Measurements from ENCODE around the gene TPO. TPM values are rescaled to one million over a fixed set of nuclear protein-coding genes. Genes with fewer than 3 reads are reported as not detected.
"Not testable (repeated sequence)": the region's sequence is repeated elsewhere in the genome, so short reads cannot be mapped to it uniquely, and the experiment has no call there.

The TPO gene
- total RNA-seq, 1 donor from 2014 or later: not detected

DNA sequence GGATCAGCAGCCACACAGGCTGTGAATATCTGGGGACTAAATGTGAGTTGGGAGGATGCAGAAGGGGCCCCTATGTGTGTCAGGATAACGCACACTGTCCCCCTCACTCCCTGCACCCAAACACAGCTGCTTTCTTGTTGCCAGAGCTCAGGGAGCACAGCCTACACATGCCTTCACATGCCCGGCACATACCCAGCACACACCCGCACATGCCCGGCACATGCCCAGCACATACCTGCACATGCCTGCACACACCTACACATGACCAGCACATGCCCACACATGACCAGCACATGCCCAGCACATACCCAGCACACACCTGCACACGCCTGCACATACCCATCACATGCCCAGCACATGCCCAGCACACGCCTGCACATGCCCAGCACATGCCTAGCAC, 75.6 kb downstream of the TPO start:
- Histone ChIP-seq H3K36me3 (ENCODE audit: control insufficient read depth in 3 of 3, insufficient read depth in 3 of 3, low read length in 3 of 3) (no peaks in the 10 kb centered on the region), H3K9me3 (ENCODE audit: control insufficient read depth in 3 of 3, low read length in 3 of 3) (no peaks in the 10 kb centered on the region), H3K27ac (ENCODE audit: low read depth, low read length) (no peak overlapping the region), H3K27me3 (ENCODE audit: control insufficient read depth in 3 of 3, insufficient read depth in 3 of 3, low read length in 3 of 3) (peaks cover 0 to 6% (median 5%) of the 10 kb centered on the region in 3 donors), H3K9ac (ENCODE audit: low read depth in 1 of 3, low read length in 3 of 3) (no peak overlapping the region), H3K4me3 (ENCODE audit: low read length in 3 of 3) (no peak overlapping the region), H3K4me1 (ENCODE audit: control insufficient read depth in 3 of 3, insufficient read depth in 3 of 3, low read length in 3 of 3) (no peaks in the 10 kb centered on the region)

DNA sequence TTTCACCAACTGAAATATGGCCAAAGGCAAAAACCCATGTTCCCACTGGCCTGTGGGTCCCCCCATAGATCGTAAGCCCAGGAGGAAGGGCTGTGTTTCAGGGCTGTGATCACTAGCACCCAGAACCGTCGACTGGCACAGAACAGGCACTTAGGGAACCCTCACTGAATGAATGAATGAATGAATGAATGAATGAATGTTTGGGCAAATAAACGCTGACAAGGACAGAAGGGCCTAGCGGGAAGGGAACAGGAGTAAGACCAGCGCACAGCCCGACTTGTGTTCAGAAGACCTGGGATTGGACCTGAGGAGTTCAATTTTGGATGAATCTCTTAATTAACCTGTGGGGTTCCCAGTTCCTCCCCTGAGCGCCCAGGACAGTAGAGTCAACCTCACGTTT, 76.2 kb downstream of the TPO start:
- Histone ChIP-seq H3K9me3 (ENCODE audit: control insufficient read depth in 3 of 3, low read length in 3 of 3) (no peaks in the 10 kb centered on the region), H3K4me3 (ENCODE audit: low read length in 3 of 3) (no peak overlapping the region), H3K9ac (ENCODE audit: low read depth in 1 of 3, low read length in 3 of 3) (no peak overlapping the region)

GRCh38 chr2:1490381-1490780, 77.1 kb downstream of the TPO start:
- H3K9ac ChIP-seq (ENCODE audit: low read depth in 1 of 3, low read length in 3 of 3); H3K36me3 ChIP-seq (ENCODE audit: control insufficient read depth in 3 of 3, insufficient read depth in 3 of 3, low read length in 3 of 3); H3K4me1 ChIP-seq (ENCODE audit: control insufficient read depth in 3 of 3, insufficient read depth in 3 of 3, low read length in 3 of 3); H3K4me3 ChIP-seq (ENCODE audit: low read length in 3 of 3); H3K27me3 ChIP-seq (ENCODE audit: control insufficient read depth in 3 of 3, insufficient read depth in 3 of 3, low read length in 3 of 3); H3K27ac ChIP-seq (ENCODE audit: low read depth, low read length); H3K9me3 ChIP-seq (ENCODE audit: control insufficient read depth in 3 of 3, low read length in 3 of 3): not testable (repeated sequence)

More for the DNA sequence above, 76.2 kb downstream of the TPO start:
- H3K36me3 ChIP-seq (ENCODE audit: control insufficient read depth in 3 of 3, insufficient read depth in 3 of 3, low read length in 3 of 3): no peaks in the 10 kb centered on the region
- H3K27me3 ChIP-seq (ENCODE audit: control insufficient read depth in 3 of 3, insufficient read depth in 3 of 3, low read length in 3 of 3): peaks cover 0 to 6% (median 5%) of the 10 kb centered on the region in 3 donors
- no peak overlapping the region for H3K27ac ChIP-seq (ENCODE audit: low read depth, low read length)
- no peaks in the 10 kb centered on the region for H3K4me1 ChIP-seq (ENCODE audit: control insufficient read depth in 3 of 3, insufficient read depth in 3 of 3, low read length in 3 of 3)

GRCh38 chr2:1491751-1492150, 78.5 kb downstream of the TPO start:
- no peaks in the 10 kb centered on the region for H3K9me3 ChIP-seq (ENCODE audit: control insufficient read depth in 3 of 3, low read length in 3 of 3)
- H3K9ac ChIP-seq (ENCODE audit: low read depth in 1 of 3, low read length in 3 of 3): no peak overlapping the region
- peaks cover 0 to 12% (median 10%) of the 10 kb centered on the region in 3 donors for H3K27me3 ChIP-seq (ENCODE audit: control insufficient read depth in 3 of 3, insufficient read depth in 3 of 3, low read length in 3 of 3)
- no peaks in the 10 kb centered on the region for H3K36me3 ChIP-seq (ENCODE audit: control insufficient read depth in 3 of 3, insufficient read depth in 3 of 3, low read length in 3 of 3)
- no peaks in the 10 kb centered on the region for H3K4me1 ChIP-seq (ENCODE audit: control insufficient read depth in 3 of 3, insufficient read depth in 3 of 3, low read length in 3 of 3)
- no peak overlapping the region for H3K27ac ChIP-seq (ENCODE audit: low read depth, low read length)
- no peak overlapping the region for H3K4me3 ChIP-seq (ENCODE audit: low read length in 3 of 3)

DNA sequence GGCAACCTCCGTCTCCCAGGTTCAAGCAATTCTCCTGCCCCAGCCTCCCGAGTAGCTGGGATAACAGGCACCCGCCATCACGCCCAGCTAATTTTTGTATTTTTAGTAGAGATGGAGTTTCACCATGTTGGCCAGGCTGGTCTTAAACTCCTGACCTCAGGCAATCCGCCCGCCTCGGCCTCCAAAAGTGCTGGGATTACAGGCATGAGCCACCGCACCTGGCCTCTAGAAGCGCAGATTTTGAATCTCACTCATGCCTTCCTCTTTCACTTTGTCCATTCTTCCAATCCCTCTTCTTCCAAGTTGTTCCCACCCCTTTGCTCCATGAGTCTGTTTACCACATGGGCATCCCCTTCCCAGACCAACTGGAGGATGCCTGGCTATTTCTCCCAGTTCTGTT, 79.0 kb downstream of the TPO start:
- not testable (repeated sequence) for H3K9me3 ChIP-seq (ENCODE audit: control insufficient read depth in 3 of 3, low read length in 3 of 3); H3K9ac ChIP-seq (ENCODE audit: low read depth in 1 of 3, low read length in 3 of 3); H3K36me3 ChIP-seq (ENCODE audit: control insufficient read depth in 3 of 3, insufficient read depth in 3 of 3, low read length in 3 of 3); H3K4me3 ChIP-seq (ENCODE audit: low read length in 3 of 3); H3K27ac ChIP-seq (ENCODE audit: low read depth, low read length); H3K4me1 ChIP-seq (ENCODE audit: control insufficient read depth in 3 of 3, insufficient read depth in 3 of 3, low read length in 3 of 3)
- H3K27me3 ChIP-seq (ENCODE audit: control insufficient read depth in 3 of 3, insufficient read depth in 3 of 3, low read length in 3 of 3): peaks cover 0 to 12% (median 10%) of the 10 kb centered on the region in 3 donors

DNA sequence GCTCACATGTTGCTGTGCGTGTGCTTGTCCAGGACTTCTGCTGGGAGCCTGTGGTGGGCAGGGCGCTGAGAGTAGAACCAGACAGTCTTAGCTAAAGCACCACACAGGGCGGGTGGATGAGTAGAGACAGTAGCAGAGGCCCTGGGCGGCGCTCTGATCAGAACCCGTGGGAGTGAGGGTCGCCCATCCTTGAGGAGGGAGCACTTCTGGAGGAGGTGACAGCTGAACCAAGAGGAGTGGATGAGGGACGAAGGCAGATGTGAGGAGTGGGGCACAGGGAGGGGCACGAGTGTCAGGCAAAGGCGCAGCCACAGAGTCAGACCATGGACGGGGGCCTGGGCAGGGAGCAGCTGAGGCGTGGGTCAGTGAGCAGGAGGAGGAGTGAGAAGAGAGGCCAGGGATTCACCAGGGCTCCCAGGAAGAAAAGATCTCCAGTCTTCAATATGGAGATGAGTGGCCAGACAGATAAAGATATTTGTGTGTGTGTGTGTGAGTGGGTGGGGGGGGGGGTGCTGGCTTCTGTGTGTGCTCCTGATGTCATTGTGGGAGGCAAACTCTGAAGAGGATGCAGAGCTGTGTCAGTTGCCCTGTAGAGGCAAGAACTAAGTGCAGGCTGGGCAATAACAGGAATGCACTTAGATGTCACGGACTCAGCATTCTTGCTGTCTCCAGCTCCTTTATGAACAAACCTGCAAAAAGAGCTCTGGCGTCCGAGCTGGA, 79.6 kb downstream of the TPO start:
- Histone ChIP-seq H3K9me3 (ENCODE audit: control insufficient read depth in 3 of 3, low read length in 3 of 3) (no peaks in the 10 kb centered on the region), H3K27me3 (ENCODE audit: control insufficient read depth in 3 of 3, insufficient read depth in 3 of 3, low read length in 3 of 3) (peaks cover 0 to 12% (median 10%) of the 10 kb centered on the region in 3 donors), H3K9ac (ENCODE audit: low read depth in 1 of 3, low read length in 3 of 3) (no peak overlapping the region), H3K4me1 (ENCODE audit: control insufficient read depth in 3 of 3, insufficient read depth in 3 of 3, low read length in 3 of 3) (no peaks in the 10 kb centered on the region), H3K4me3 (ENCODE audit: low read length in 3 of 3) (no peak overlapping the region), H3K27ac (ENCODE audit: low read depth, low read length) (no peak overlapping the region), H3K36me3 (ENCODE audit: control insufficient read depth in 3 of 3, insufficient read depth in 3 of 3, low read length in 3 of 3) (no peaks in the 10 kb centered on the region)

- H3K27me3 ChIP-seq (ENCODE audit: control insufficient read depth in 3 of 3, insufficient read depth in 3 of 3, low read length in 3 of 3): peaks cover 0 to 9% (median 9%) of the 10 kb centered on the region in 3 donors
- no peak overlapping the region for H3K9ac ChIP-seq (ENCODE audit: low read depth in 1 of 3, low read length in 3 of 3)
- H3K27ac ChIP-seq (ENCODE audit: low read depth, low read length): no peak overlapping the region
- H3K36me3 ChIP-seq (ENCODE audit: control insufficient read depth in 3 of 3, insufficient read depth in 3 of 3, low read length in 3 of 3): no peaks in the 10 kb centered on the region
- H3K4me1 ChIP-seq (ENCODE audit: control insufficient read depth in 3 of 3, insufficient read depth in 3 of 3, low read length in 3 of 3): no peaks in the 10 kb centered on the region
- H3K4me3 ChIP-seq (ENCODE audit: low read length in 3 of 3): no peak overlapping the region
- H3K9me3 ChIP-seq (ENCODE audit: control insufficient read depth in 3 of 3, low read length in 3 of 3): no peaks in the 10 kb centered on the region
These were observed 80.3 kb downstream of the TPO start for GRCh38 chr2:1493431-1494126.

GRCh38 chr2:1494257-1494656, 81.0 kb downstream of the TPO start:
- H3K27me3 ChIP-seq (ENCODE audit: control insufficient read depth in 3 of 3, insufficient read depth in 3 of 3, low read length in 3 of 3): peaks cover 0 to 14% (median 9%) of the 10 kb centered on the region in 3 donors
- no peaks in the 10 kb centered on the region for H3K36me3 ChIP-seq (ENCODE audit: control insufficient read depth in 3 of 3, insufficient read depth in 3 of 3, low read length in 3 of 3)
- no peaks in the 10 kb centered on the region for H3K9me3 ChIP-seq (ENCODE audit: control insufficient read depth in 3 of 3, low read length in 3 of 3)
- no peak overlapping the region for H3K27ac ChIP-seq (ENCODE audit: low read depth, low read length)
- H3K4me1 ChIP-seq (ENCODE audit: control insufficient read depth in 3 of 3, insufficient read depth in 3 of 3, low read length in 3 of 3): no peaks in the 10 kb centered on the region
- H3K4me3 ChIP-seq (ENCODE audit: low read length in 3 of 3): no peak overlapping the region
- H3K9ac ChIP-seq (ENCODE audit: low read depth in 1 of 3, low read length in 3 of 3): no peak overlapping the region

DNA sequence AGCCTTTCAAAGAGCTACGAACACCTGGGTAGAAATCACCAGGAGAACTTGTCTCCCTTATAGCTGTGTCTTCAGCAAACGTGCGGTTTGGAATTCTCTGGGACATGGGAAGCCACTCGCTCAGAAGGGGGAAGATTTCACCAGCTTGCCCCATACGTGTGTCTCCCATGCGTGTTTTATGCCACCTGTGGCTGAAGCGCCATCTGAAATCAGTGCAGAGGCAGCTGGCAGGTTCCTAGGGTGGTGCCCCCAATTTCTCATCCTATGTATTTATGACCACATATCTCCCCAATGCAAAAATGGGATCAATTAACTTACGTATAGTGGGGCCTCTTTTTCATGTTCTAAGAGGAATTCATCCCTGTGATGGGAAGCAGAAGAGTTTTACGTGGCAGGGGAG, 81.6 kb downstream of the TPO start:
- H3K4me3 ChIP-seq (ENCODE audit: low read length in 3 of 3): no peak overlapping the region
- H3K4me1 ChIP-seq (ENCODE audit: control insufficient read depth in 3 of 3, insufficient read depth in 3 of 3, low read length in 3 of 3): no peaks in the 10 kb centered on the region
- H3K9ac ChIP-seq (ENCODE audit: low read depth in 1 of 3, low read length in 3 of 3): no peak overlapping the region
- peaks cover 0 to 18% (median 9%) of the 10 kb centered on the region in 3 donors for H3K27me3 ChIP-seq (ENCODE audit: control insufficient read depth in 3 of 3, insufficient read depth in 3 of 3, low read length in 3 of 3)
- H3K36me3 ChIP-seq (ENCODE audit: control insufficient read depth in 3 of 3, insufficient read depth in 3 of 3, low read length in 3 of 3): no peaks in the 10 kb centered on the region
- H3K27ac ChIP-seq (ENCODE audit: low read depth, low read length): no peak overlapping the region
- no peaks in the 10 kb centered on the region for H3K9me3 ChIP-seq (ENCODE audit: control insufficient read depth in 3 of 3, low read length in 3 of 3)

DNA sequence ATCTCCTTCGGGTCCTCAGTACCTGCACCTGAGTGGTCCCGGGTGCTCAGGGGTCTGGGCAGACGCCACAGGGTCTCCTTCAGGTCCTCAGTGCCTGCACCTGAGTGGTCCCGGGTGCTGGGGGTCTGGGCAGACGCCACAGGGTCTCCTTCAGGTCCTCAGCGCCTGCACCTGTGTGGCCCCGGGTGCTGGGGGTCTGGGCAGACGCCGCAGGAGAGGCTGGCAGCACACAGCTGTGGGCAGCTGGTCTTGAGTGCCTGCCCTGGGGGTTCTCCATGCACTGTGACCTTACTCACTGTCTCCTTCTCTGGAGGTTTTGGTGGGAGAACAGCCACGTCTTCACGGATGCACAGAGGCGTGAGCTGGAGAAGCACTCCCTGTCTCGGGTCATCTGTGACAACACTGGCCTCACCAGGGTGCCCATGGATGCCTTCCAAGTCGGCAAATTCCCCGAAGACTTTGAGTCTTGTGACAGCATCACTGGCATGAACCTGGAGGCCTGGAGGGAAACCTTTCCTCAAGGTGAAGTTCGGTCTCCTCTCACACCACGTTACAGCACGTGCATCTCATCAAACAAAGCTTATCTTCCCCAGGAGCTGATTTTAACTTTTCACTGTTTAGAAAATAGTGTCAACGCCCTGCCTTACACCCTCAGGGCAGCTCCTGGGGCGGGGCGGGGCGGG, 82.6 kb downstream of the TPO start:
- Histone ChIP-seq H3K9ac (ENCODE audit: low read depth in 1 of 3, low read length in 3 of 3) (no peak overlapping the region), H3K27ac (ENCODE audit: low read depth, low read length) (no peak overlapping the region), H3K27me3 (ENCODE audit: control insufficient read depth in 3 of 3, insufficient read depth in 3 of 3, low read length in 3 of 3) (peaks cover 0 to 18% (median 9%) of the 10 kb centered on the region in 3 donors), H3K4me3 (ENCODE audit: low read length in 3 of 3) (no peak overlapping the region), H3K36me3 (ENCODE audit: control insufficient read depth in 3 of 3, insufficient read depth in 3 of 3, low read length in 3 of 3) (no peaks in the 10 kb centered on the region), H3K9me3 (ENCODE audit: control insufficient read depth in 3 of 3, low read length in 3 of 3) (no peaks in the 10 kb centered on the region), H3K4me1 (ENCODE audit: control insufficient read depth in 3 of 3, insufficient read depth in 3 of 3, low read length in 3 of 3) (no peaks in the 10 kb centered on the region)

Measured in skeletal muscle tissue (tissue), 4 donors.